Upper lobe of right lung (tissue), 1 donor: ENCODE results near the gene NRDC. TPM values are rescaled to one million over a fixed set of nuclear protein-coding genes. Genes with fewer than 3 reads are reported as not detected.
"Not testable (repeated sequence)": the region's sequence is repeated elsewhere in the genome, so short reads cannot be mapped to it uniquely, and the experiment has no call there.

Source experiments
- ATAC-seq: fragments of 200-7000 bp; cut with Tn5 transposase; one replicate; pipeline ENCODE4 v1.9.1; 2020; ENCODE audit warnings: mild to moderate bottlenecking, moderate library complexity
- DNase-seq: peaks from one replicate; pipeline ENCODE4 v3.0.0-alpha.2; 2020
- H3K27ac ChIP-seq: fragments of 200-600 bp; one replicate; pipeline ENCODE4 v1.8.0; 2022
- H3K27me3 ChIP-seq: fragments of 200-600 bp; one replicate; pipeline ENCODE4 v1.8.0; 2022; ENCODE audit warnings: mild to moderate bottlenecking
- H3K36me3 ChIP-seq: fragments of 200-600 bp; one replicate; pipeline ENCODE4 v1.8.0; 2022
- H3K4me1 ChIP-seq: fragments of 200-600 bp; one replicate; pipeline ENCODE4 v1.8.0; 2022
- H3K4me3 ChIP-seq: fragments of 200-600 bp; one replicate; pipeline ENCODE4 v1.8.0; 2022; ENCODE audit warnings: mild to moderate bottlenecking
- H3K9me3 ChIP-seq: fragments of 200-600 bp; one replicate; pipeline ENCODE4 v1.8.0; 2022
- intact Hi-C: fragments of 100-400 bp; cut with DNase I; formaldehyde crosslinking; loops from one replicate; pipeline ENCODE4 v1.11.0; 2022
- total RNA-seq: library from RNA; stranded (reverse); fragmentation: NEBNext Ultra II Directional; extraction: Animal tissue kit (Norgen Biotek cat#: 25700); gene quantifications from one replicate; pipeline ENCODE4 v1.2.1, GENCODE V29; 2021
- TF ChIP-seq, protein P1 (sequence below): fragments of 200-600 bp; IDR thresholded peaks from one replicate; pipeline ENCODE4 v1.8.0; 2022; ENCODE audit warnings: antibody characterized with exemption
- donor health status: DM: no; HTN: yes; CAD: no; lungs with severe emphysema.

NRDC gene
- total RNA-seq, 1 donor from 2014 or later, result 118 TPM

- no peak for ATAC-seq
- Histone ChIP-seq H3K4me1 (no peaks in the 10 kb centered on the region), H3K27me3 (no peaks in the 10 kb centered on the region), H3K27ac (no peak overlapping the region), H3K36me3 (peaks cover 40% of the 10 kb centered on the region), H3K4me3 (no peak overlapping the region), H3K9me3 (no peaks in the 10 kb centered on the region)
- intact Hi-C loops, result no loop called here
- TF ChIP-seq, protein P1, sequence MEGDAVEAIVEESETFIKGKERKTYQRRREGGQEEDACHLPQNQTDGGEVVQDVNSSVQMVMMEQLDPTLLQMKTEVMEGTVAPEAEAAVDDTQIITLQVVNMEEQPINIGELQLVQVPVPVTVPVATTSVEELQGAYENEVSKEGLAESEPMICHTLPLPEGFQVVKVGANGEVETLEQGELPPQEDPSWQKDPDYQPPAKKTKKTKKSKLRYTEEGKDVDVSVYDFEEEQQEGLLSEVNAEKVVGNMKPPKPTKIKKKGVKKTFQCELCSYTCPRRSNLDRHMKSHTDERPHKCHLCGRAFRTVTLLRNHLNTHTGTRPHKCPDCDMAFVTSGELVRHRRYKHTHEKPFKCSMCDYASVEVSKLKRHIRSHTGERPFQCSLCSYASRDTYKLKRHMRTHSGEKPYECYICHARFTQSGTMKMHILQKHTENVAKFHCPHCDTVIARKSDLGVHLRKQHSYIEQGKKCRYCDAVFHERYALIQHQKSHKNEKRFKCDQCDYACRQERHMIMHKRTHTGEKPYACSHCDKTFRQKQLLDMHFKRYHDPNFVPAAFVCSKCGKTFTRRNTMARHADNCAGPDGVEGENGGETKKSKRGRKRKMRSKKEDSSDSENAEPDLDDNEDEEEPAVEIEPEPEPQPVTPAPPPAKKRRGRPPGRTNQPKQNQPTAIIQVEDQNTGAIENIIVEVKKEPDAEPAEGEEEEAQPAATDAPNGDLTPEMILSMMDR, result no peak
- DNase-seq, result no peak
Measured at GRCh38 chr1:51840182-51840581, 38.3 kb downstream of the NRDC start.

DNA sequence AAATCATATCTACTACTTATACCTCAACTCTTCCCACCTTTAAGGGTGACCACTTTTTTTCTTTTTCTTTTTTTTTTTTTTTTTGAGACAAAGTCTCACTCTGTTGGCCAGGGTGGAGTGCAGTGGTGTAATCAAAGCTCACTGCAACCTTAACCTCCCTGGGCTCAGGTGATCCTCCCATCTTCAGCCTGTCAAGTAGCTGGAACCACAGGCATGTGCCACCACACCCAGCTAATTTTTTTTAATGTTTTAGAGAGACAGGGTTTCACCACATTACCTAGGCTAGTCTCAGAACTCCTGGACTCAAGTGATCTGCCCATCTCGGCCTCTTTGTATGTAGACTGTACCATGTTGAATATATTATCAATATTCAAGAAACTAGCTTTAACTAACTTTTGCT lies 39.4 kb downstream of the NRDC start:
- no peak for DNase-seq
- Histone ChIP-seq H3K4me1 (no peaks in the 10 kb centered on the region), H3K4me3 (no peak overlapping the region), H3K9me3 (no peaks in the 10 kb centered on the region), H3K36me3 (peaks cover 50% of the 10 kb centered on the region), H3K27me3 (no peaks in the 10 kb centered on the region), H3K27ac (no peak overlapping the region)
- TF ChIP-seq, protein P1, result no peak
- intact Hi-C loops, result no loop called here
- no peak for ATAC-seq

DNA sequence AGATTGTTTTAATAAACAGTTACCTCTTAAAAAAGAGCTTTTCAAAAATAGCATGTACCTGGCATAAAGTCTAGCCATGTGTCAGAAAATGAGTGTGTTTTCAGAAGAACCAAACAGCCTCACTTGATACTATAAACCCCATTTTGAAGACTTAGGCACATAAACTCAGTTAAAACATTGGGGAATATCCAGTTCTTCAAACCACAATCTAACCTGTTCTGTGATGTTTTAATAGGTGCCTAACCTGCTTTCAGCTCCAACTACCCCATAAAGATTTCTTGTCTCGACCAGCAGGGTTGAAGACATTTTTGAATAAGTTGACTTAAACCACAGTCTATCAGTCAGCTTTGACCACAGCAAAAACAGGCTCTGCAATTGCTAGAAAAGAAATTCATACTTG lies 41.3 kb downstream of the NRDC start:
- ATAC-seq (no peak), DNase-seq (no peak)
- Histone ChIP-seq H3K27ac (no peak overlapping the region), H3K27me3 (no peaks in the 10 kb centered on the region), H3K36me3 (peaks cover 67% of the 10 kb centered on the region), H3K4me3 (no peak overlapping the region), H3K4me1 (no peaks in the 10 kb centered on the region), H3K9me3 (no peaks in the 10 kb centered on the region)
- TF ChIP-seq, protein P1, result no peak
- intact Hi-C loops, result no loop called here

DNA sequence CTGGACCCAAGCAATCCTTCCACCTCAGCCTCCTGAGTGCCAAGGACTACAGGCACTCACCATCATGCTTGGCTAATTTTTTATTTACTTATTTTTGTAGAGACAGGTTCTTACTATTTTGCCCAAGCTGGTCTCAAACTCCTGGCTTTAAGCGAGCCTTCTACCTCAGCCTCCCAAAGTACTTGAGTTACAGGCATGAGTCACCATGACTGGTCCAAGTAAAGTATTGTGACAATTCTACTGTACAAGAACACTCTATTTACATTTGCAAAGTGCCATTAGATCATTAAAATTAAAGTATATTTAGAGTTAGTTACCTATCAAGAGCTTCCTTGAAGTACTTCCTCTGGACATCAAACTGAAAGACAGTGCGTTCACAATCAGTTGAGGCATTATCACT lies 44.8 kb downstream of the NRDC start:
- intact Hi-C loops, result no loop called here
- Histone ChIP-seq H3K9me3 (no peaks in the 10 kb centered on the region), H3K4me3 (no peak overlapping the region), H3K27ac (no peak overlapping the region), H3K27me3 (no peaks in the 10 kb centered on the region), H3K36me3 (peaks cover 62% of the 10 kb centered on the region), H3K4me1 (no peaks in the 10 kb centered on the region)
- DNase-seq (no peak), ATAC-seq (no peak)
- TF ChIP-seq, protein P1, result no peak

DNA sequence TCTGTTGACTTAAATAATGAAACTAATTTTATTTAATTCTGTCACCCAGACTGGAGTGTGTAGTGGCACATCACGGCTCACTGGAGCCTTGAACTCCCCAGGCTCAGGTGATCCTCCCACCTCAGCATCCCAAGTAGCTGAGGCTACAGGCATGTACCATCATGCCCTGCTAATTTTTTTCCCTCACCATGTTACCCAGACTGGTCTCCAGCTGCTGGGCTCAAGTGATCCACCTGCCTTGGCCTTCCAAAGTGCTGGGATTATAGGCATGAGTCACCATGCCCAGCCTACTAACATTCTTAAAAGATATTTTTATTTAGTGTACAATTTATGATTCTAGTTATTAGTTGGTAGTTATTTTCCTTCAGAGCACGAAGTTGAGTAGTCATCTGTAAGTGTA lies 49.5 kb downstream of the NRDC start:
- Histone ChIP-seq H3K27me3 (no peaks in the 10 kb centered on the region), H3K27ac (no peak overlapping the region), H3K36me3 (peaks cover 70% of the 10 kb centered on the region), H3K4me3 (no peak overlapping the region), H3K4me1 (no peaks in the 10 kb centered on the region), H3K9me3 (no peaks in the 10 kb centered on the region)
- intact Hi-C loops, result no loop called here
- TF ChIP-seq, protein P1, result no peak
- DNase-seq (no peak), ATAC-seq (no peak)

- Histone ChIP-seq H3K36me3 (peaks cover 96% of the 10 kb centered on the region), H3K27me3 (no peaks in the 10 kb centered on the region), H3K27ac (no peak overlapping the region), H3K4me3 (no peak overlapping the region), H3K9me3 (no peaks in the 10 kb centered on the region), H3K4me1 (no peaks in the 10 kb centered on the region)
- TF ChIP-seq, protein P1, result no peak
- ATAC-seq, result no peak
- DNase-seq, result no peak
- intact Hi-C loops, result no loop called here
Measured at GRCh38 chr1:51819810-51820209, 58.7 kb downstream of the NRDC start.

GRCh38 chr1:51819021-51819420 lies 59.5 kb downstream of the NRDC start:
- peaks cover 96% of the 10 kb centered on the region for H3K36me3 ChIP-seq
- H3K27ac ChIP-seq, intact Hi-C loops, H3K9me3 ChIP-seq, H3K27me3 ChIP-seq, H3K4me1 ChIP-seq, H3K4me3 ChIP-seq, DNase-seq, ATAC-seq: not testable (repeated sequence)
